Putamen (tissue), 1 donor: ENCODE measurements around the gene CFAP100.

ENCODE experiments used
- DNase-seq: peaks from one replicate; pipeline ENCODE4 v3.0.0-alpha.2; 2016; ENCODE audit warnings: low spot score

The CFAP100 gene

GRCh38 chr3:126394179-126394976 is at the start of gene CFAP100:
Gene CFAP100, plus strand, starts transcription at chr3:126394909. Its CDS starts 1,092 bp downstream, at chr3:126396001.
- DNase-seq, result peak; percentile 37

DNA sequence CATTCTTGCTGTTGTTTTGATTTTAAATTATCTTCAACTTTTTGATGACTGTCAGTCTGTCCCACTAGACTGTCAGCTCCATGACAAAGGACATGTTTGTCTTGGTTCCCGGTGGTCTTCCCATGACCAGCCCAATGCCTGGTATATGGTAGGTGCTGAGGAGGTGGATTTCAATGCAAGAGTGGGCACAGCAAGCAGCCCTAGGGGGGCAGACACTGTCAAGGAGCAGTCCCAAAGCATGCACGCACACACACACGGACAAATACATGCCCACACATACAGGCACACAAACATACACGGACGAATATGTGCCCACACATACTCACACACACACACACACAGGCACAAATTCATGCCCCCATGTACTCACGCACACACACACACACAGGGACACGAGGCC is 49.5 kb upstream of the CFAP100 start:
- DNase-seq, result no peak

DNA sequence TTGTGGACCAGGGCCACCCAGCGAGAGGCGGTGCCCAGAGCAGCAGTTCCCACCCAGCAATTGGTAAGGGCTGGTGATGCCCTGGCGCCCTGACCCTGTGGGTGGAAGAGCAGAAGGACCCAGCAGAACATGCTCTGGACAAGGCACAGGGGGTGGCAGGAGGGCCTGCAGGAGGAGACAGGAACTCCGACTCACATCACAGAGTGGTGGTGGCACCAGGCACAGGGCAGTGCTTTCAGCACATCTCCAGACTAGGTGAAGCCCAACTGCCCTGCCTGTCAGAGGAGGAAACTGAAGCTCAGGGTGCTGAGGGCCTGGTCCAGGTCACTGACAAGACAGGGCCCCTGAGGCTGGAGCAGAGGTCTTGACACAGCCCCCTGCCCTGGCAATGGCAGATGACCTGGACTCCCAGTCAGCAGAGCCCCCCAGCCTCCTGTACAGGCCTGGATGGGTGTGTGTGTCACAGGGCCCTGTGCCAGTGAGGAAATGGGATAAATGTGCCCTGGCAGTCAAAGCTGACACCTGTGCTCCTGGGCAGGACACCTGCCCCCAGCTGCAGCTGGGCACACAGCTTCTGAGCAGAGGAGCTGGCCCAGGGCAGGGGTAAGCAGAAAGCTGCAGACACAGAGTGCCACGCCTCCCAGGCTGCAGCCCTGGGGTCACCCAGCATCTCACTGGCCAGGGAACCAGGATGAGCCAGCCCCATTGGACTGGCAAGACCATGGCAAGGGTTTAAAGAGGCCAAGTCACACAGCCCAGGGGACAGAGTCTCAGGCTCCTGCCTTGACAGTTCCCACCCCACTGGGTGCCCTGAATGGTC is 48.9 kb upstream of the CFAP100 start:
- DNase-seq, result no peak

DNA sequence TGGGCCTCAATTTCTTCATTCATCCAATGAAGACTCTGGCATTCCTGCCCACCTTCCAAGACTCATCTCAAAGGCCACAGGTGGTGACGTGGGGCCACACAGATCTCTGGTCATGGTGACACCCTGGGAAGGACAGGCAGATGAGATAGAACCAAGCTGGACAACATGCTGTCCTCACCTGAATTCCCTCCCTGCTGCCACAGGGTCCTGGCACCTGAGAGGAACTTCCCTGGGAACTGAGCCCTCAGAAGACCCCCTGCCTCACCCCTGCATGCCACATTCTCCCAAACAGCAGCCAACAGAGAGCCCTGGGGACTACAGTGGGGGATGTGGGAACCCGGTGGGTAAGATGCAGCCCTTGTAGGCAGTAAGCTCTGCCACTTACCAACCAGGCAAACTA is 48.2 kb upstream of the CFAP100 start:
- DNase-seq, result no peak

DNA sequence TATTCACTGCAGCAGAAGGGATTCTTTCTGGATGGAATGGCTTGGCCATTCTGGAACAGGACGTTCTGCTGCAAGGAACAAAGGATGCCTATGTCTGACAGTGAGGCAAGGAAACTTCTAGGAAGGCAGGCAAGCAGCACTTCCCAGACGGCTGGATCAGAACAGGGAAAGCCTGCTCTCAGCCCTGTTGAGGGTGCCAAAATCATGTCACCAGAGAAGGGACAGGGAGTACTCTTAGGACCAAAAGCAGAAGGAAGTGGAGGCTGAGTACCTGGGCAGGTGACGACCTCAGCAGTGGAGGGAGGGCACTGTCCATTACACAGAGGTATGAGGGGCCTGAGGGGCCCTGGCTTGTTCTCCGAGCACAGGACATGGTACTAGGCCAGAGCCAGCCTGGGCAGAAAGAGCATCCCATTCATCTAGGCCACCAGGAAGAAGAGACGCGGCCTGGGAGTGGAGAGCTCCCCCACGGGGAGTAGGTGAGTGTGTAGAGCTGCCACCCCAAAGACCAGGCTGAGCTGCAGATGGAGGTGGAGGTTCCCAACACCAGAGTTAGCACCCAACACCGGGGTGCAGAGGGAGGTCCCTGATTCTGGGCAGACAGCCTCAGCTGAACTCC is 47.1 kb upstream of the CFAP100 start:
- DNase-seq, result no peak

GRCh38 chr3:126348308-126348920 is 46.3 kb upstream of the CFAP100 start:
- no peak for DNase-seq

DNA sequence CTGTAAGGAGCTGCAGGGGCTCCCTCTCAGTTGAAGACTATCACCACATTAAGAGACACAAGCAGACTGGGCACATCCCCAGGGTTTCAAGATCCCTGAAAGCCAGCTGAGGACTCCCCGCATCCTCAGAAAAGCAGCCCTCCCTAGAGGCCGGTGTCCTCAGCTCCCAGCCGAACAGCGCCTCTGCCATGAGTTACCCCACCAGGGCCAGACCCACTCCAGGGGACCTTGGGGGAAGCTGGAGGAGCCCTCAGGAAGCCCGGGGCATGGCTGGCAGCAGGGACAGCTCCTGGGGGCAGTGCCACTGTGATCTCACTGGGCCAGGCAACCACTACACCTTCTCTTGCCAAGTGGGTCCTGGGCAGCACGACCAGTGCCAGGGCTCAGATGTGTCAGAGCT is 45.6 kb upstream of the CFAP100 start:
- DNase-seq, result no peak

- DNase-seq, result no peak
Observed at GRCh38 chr3:126349611-126350501, 44.9 kb upstream of the CFAP100 start.

- no peak for DNase-seq
Observed at GRCh38 chr3:126350502-126351085, 44.1 kb upstream of the CFAP100 start.

- DNase-seq, result no peak
Observed at GRCh38 chr3:126351086-126351770, 43.5 kb upstream of the CFAP100 start.

- no peak for DNase-seq
Observed at GRCh38 chr3:126351771-126352475, 42.8 kb upstream of the CFAP100 start.

DNA sequence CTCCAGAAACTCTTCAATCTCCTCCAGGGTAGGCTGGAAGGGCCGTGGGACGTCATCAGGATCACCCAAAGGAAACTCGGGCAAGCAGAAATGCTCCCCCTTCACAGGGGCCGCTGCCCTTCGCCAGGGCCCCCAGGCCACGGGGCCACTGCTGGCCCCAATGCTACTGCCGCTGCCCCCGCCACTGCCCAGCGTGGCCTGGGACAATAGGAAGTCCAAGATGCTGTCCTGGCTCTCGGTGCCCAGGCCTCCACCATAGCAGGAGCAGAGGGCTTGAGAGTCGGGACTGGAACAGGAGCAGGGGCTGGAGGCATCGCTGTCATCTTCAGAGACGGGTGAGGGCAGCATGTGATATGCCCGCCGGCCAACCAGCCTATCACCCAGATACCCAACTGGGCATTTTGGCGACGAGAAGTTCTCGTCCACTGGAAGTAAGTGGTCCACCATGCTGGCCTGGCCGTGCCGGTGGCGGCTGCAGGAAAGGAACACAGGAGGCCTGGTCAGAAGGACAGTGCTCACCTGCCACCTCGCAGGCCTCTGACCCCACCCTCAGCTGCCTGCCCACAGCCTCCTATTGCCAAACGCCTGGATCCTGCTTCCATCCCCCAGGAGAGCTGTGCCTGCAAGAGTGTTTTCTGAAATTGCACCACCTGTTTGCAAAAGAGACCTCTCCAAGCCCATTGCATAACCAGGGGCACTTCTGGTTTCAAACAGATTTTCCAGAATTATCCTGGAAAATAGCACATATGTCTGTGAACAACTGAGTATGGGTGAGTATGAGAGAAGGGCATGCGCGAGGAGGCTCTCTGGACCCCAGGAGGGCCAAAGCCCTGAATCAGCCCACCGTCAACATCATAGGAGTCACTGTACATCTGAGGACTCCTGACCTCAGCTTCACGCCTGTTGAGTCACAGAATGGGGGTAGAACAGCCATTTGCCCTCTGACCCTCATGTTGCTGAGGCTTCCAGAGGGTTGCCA is 41.9 kb upstream of the CFAP100 start:
- no peak for DNase-seq

DNA sequence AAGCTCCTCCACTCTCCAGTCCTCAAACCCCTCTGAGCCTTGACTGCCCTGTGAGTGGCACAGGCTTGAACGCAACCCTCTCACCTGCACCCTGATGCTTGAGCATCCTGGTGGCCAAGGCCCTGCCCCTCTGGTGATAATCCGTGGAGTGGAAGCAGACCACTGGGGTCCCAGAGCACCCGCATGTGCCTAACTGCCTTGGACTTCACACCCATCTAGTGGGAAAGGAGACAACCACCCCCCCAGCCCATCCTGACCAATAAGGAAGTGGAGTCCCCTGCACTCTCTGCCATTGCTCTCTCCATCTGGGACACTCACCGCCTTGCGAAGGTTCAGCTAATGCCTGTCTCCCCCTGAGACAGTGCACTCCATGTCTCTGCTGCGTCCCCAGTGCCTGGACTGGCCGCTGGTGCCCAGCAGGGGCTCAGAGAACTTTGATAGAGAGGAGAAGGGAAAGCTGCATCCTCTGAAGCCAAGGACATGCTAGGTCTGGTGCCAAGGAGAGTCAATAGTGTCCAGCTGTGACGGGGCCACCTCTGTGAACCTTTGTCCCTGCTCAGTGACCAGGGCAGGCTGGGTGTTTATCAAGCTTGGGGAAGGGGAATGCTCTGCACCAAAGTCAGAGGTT is 40.9 kb upstream of the CFAP100 start:
- no peak for DNase-seq

DNA sequence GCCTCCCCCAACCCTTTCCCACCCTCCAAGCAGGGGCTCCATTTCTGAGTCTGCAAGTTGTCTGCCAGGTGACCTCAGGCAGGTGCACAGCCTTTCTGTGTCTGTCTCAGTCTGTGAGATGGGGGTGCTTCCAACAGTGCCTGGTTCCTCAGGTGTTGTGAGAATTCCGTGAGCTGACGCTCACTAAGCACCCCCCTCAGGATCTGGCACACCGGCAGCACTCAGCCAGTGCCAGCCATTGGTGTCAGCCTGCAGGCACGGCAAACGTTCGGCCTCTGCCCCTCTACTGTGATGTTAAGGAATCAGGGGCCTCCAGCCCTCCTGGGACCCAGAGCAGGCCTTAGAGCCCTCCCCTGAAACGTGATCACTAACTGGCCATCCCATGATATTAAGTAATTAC is 39.9 kb upstream of the CFAP100 start:
- no peak for DNase-seq

- no peak for DNase-seq
Observed at GRCh38 chr3:126355251-126355650, 39.5 kb upstream of the CFAP100 start.

DNA sequence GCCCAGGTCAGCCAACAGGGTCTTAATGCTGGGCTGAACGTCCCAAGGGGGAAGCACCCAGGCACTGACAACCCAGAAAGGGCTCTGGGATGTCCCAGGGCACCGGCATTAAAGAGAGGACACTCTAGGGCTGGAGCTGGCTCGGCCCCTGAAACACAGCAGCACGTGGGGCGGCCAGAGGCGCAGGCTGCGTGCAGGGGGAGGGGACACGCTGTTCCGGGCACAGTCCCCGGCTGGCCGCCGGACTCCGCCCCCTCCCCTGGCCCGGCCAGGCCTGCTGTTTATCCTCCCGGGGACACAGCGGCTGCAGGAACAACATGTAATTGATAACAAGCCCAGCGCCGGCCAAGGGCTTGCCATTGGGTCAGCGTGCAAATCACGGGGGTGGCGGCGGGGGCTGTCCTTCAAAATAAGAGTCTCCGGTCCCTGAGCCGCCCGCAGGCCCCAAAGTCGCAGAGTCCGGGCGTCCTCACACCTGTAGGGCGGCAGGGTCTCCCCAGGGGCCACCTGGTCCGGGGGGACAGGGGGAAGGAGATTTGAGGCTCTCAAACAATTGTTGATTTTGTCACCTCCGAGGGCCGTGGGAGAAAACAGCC is 38.8 kb upstream of the CFAP100 start:
- peak; percentile 96 for DNase-seq
